Spleen (tissue), 11 donors: ENCODE results near the gene RGS5. TPM values are rescaled to one million over a fixed set of nuclear protein-coding genes. Genes with fewer than 3 reads are reported as not detected.

Experiments
- DNase-seq: peaks from one replicate; pipeline ENCODE4 v3.0.0-alpha.2; 2020
- H3K27ac ChIP-seq, 8 donors: fragments of 200-600 bp; sonication (generic) in 7 of 8; 1 replicate in 4 of 8; 2 replicates in 4 of 8; pipeline versions ENCODE4 v1.5.0 to v1.8.0; 2016 to 2021; ENCODE audit warnings: inconsistent platforms in 4 of 8, mild to moderate bottlenecking in 4 of 8, moderate library complexity in 1 of 8
- H3K27me3 ChIP-seq, 7 donors: fragments of 200-600 bp; sonication (generic) in 6 of 7; replicated peaks in 1 of 7; 1 replicate in 4 of 7; 2 replicates in 3 of 7; pipeline versions ENCODE4 v1.5.0 to v1.8.0; 2016 to 2021; ENCODE audit warnings: inconsistent platforms in 3 of 7, mild to moderate bottlenecking in 1 of 7
- H3K36me3 ChIP-seq, 6 donors: fragments of 200-600 bp; sonication (generic) in 5 of 6; 1 replicate in 4 of 6; 2 replicates in 2 of 6; pipeline versions ENCODE4 v1.5.0 to v1.8.0; 2016 to 2021; ENCODE audit warnings: inconsistent platforms in 2 of 6
- H3K4me1 ChIP-seq, 6 donors: fragments of 200-600 bp; sonication (generic) in 5 of 6; 1 replicate in 3 of 6; 2 replicates in 3 of 6; pipeline versions ENCODE4 v1.5.0 to v1.8.0; 2016 to 2021; ENCODE audit warnings: inconsistent platforms in 3 of 6
- H3K4me3 ChIP-seq, 8 donors: fragments of 200-600 bp; sonication (generic) in 7 of 8; 1 replicate in 4 of 8; 2 replicates in 4 of 8; pipeline versions ENCODE4 v1.5.0 to v1.8.0; 2016 to 2021; ENCODE audit warnings: inconsistent platforms in 4 of 8, mild to moderate bottlenecking in 4 of 8, moderate library complexity in 2 of 8
- H3K9me3 ChIP-seq, 8 donors: fragments of 200-600 bp; sonication (generic) in 7 of 8; 1 replicate in 4 of 8; 2 replicates in 4 of 8; pipeline versions ENCODE4 v1.5.0 to v1.8.0; 2016 to 2021; ENCODE audit warnings: inconsistent platforms in 4 of 8
- CTCF ChIP-seq, 11 experiments: fragments of 200-600 bp in 7 of 11; fragments of 450-650 bp in 4 of 11; sonication (generic) in 4 of 11; IDR thresholded peaks in 8 of 11; conservative IDR thresholded peaks in 3 of 11; 1 replicate in 7 of 11; 2 replicates in 4 of 11; pipeline versions ENCODE4 v1.4.0 to v1.8.0; 2016 to 2021; ENCODE audit warnings: antibody characterized with exemption in 11 of 11, inconsistent platforms in 4 of 11, mild to moderate bottlenecking in 1 of 11
- POLR2A ChIP-seq, 3 donors: fragments of 450-650 bp; IDR thresholded peaks; one replicate each; pipeline ENCODE4 v1.5.1; 2017; ENCODE audit warnings: antibody characterized with exemption in 3 of 3, mild to moderate bottlenecking in 1 of 3
- POLR2AphosphoS5 ChIP-seq, 3 donors: sonication (generic); formaldehyde crosslinking; IDR thresholded peaks; one replicate each; pipeline ENCODE4 v1.5.1; 2017; ENCODE audit warnings: antibody characterized with exemption in 3 of 3
- WGBS, 5 donors: extraction: QIAGEN DNeasy Blood & Tissue Kit in 3 of 5; methylation state at CpG; one replicate each; pipeline versions ENCODE4 v1.1.5 to v1.1.7; 2013 to 2018; 5-methylcytosine and 5-hydroxymethylcytosine counted together
- intact Hi-C: fragments of 100-400 bp; cut with DNase I; formaldehyde crosslinking; loops from one replicate; pipeline ENCODE4 v1.15.0; 2023; ENCODE audit warnings: low total_unique reads
- polyA plus RNA-seq, 3 donors: library from polyadenylated mRNA; stranded (reverse); fragments of 200-250 nt; gene quantifications; one replicate each; pipeline ENCODE4 v1.2.1, GENCODE V29; 2013
- total RNA-seq, 7 donors: library from RNA; depleted of rRNA in 3 of 7; stranded (reverse); fragments of >200 nt in 3 of 7; fragmentation: NEBNext Ultra II Directional in 4 of 7; extraction: Animal tissue kit (Norgen Biotek cat#: 25700) in 4 of 7; gene quantifications; one replicate each; pipeline versions ENCODE4 v1.1.0 to v1.2.1, GENCODE V29; 2016 to 2021
- donor health status: healthy with polysubstance abuse.
- donor health status: DM: no; HTN: no; CAD: no; lungs with moderate emphysema.
- donor health status: DM: no; HTN: no; CAD: no.
- donor health status: Bipolar disorder and iron deficiency.
- donor health status: healthy.
- donor health status: DM: no; HTN: no; CAD: no.
- donor health status: DM: yes; HTN: yes; CAD: no.

The RGS5 gene
- total and polyA plus RNA-seq, 10 donors, result 3.1 to 150 (median 22.7) TPM

GRCh38 chr1:163115887-163116286 is 86.8 kb downstream of the RGS5 start:
- TF ChIP-seq CTCF (IDR thresholded peaks at IDR 0.05 in 8 of 11, conservative IDR thresholded peaks at IDR 0.05 in 3 of 11) (no peak), POLR2AphosphoS5 (IDR thresholded peaks at IDR 0.05) (no peak), POLR2A (IDR thresholded peaks at IDR 0.05) (no peak)
- Histone ChIP-seq H3K36me3 (no peaks in the 10 kb centered on the region), H3K4me1 (no peaks in the 10 kb centered on the region), H3K9me3 (no peaks in the 10 kb centered on the region), H3K27ac (no peak overlapping the region), H3K4me3 (no peak overlapping the region), H3K27me3 (peaks cover 0 to 3% (median 0%) of the 10 kb centered on the region in 7 donors)
- no peak for DNase-seq
- intact Hi-C loops, result no loop called here
- 77 to 89% (median 82%) methylated on average over 1 of the region's 1 CpG for WGBS, 5 donors

DNA sequence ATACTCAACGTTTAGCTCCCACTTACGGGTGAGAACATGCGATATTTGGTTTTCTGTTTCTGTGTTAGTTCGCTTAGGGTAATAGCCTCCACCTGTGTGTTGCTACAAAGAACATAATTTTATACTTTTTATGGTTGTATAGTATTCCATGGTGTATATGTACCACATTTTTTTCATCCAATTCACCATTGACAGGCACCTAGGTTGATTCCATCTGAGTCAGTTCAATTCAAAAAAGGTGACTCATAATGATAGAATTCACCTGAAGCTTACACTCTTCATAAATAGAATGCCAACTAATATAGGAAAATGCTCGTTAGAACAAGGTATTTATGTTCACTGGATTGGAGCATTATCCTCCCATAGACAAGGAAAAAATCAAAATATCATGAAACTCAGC is 95.1 kb downstream of the RGS5 start:
- Histone ChIP-seq H3K36me3 (no peaks in the 10 kb centered on the region), H3K4me1 (no peaks in the 10 kb centered on the region), H3K27me3 (peaks cover 0 to under 1% (median 0%) of the 10 kb centered on the region in 7 donors), H3K27ac (no peak overlapping the region), H3K4me3 (no peak overlapping the region), H3K9me3 (peaks cover 0 to 8% (median 0%) of the 10 kb centered on the region in 8 donors)
- no peak for DNase-seq
- WGBS, 5 donors, result 89 to 95% (median 90%) methylated on average over 5 of the region's 5 CpGs
- TF ChIP-seq POLR2AphosphoS5 (IDR thresholded peaks at IDR 0.05) (no peak), POLR2A (IDR thresholded peaks at IDR 0.05) (no peak), CTCF (IDR thresholded peaks at IDR 0.05 in 8 of 11, conservative IDR thresholded peaks at IDR 0.05 in 3 of 11) (no peak)
- intact Hi-C loops, result no loop called here

DNA sequence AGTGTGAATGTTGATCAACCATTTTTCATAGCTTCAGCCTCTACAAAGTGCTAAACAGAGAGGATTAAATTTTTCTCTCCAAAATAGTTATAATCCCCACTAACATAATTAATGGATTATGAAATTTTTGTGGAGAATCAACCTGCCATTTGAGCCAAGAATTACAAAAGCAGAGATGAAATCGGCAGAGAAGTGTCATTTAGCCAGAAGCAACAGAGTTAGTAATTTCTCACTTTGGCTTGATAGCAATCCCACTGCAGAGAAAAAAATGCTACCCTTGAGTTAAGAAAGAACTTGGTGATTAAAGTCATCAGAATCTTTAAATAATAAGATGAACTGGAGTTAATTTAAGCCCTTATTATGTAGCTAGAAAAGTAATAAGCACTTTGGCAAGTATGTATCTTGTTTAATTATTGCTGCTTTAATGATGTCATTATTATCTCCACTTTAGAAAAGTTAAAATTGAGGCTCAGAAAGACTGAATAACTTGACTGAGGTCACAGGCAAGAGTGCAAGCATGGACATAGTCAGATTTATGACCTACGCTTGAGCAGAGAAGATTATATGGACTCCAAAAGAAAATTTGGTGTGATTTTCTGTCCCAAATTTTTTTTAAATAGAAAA is 96.2 kb downstream of the RGS5 start:
- 75 to 88% (median 84%) methylated on average over 2 of the region's 2 CpGs for WGBS, 5 donors

More for the DNA sequence above, 96.2 kb downstream of the RGS5 start:
- no peak for DNase-seq
- peaks cover 0 to 8% (median 0%) of the 10 kb centered on the region in 8 donors for H3K9me3 ChIP-seq
- no peaks in the 10 kb centered on the region for H3K36me3 ChIP-seq
- intact Hi-C loops, result no loop called here
- no peaks in the 10 kb centered on the region for H3K27me3 ChIP-seq
- H3K4me3 ChIP-seq, result no peak overlapping the region
- TF ChIP-seq POLR2A (IDR thresholded peaks at IDR 0.05) (no peak), POLR2AphosphoS5 (IDR thresholded peaks at IDR 0.05) (no peak), CTCF (IDR thresholded peaks at IDR 0.05 in 8 of 11, conservative IDR thresholded peaks at IDR 0.05 in 3 of 11) (no peak)
- H3K4me1 ChIP-seq, result no peaks in the 10 kb centered on the region
- no peak overlapping the region for H3K27ac ChIP-seq
